Activated CD4-positive, alpha-beta T cell treated with anti-CD3 and anti-CD28 coated beads for 24 hours (primary cell): ENCODE measurements around the gene AMPD3.
A peak's percentile ranks its signal among the peaks of the same experiment; 100 is the strongest.

Source experiments
- DNase-seq, 2 donors: peaks; one replicate each; pipeline ENCODE4 v3.0.0-alpha.2; 2020; ENCODE audit warnings: low read depth in 2 of 2

The AMPD3 gene

DNA sequence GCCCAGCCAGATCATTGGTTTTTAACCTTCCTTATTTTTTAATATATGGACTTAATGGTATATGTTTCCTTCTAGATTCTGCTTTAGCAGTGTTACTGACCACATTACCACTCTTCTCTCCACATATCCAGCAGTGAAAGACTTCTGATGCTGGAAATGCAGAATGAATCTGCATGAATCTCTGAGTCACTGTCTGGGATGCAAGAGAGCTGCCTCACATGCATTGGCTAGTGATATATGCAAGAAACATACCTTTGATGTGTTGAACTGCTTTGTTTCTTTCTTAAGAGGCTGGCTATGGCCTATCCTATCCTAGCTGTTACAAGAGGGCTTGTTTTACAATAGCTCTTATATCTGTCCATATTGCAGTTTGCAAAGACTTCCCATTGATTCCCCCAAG is 16.6 kb upstream of the AMPD3 start:
- no peak for DNase-seq

DNA sequence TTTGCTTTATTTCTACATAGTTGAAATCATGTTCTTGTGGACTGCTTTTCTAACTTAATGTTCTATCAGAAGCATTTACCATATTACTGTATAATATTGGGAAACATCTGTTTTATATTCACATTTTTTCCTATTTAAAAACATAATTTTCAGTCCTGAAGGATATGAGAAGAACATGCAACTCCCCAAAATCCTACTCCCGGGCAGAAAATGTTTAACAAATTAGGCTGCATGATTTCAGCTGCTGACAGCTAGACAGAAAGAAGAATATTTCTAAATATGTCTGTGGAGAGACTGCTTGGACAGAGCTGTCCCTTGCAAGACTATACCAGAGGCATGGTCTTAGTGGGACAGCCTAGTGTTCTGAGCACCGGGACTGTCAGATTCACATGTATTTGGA is 15.7 kb upstream of the AMPD3 start:
- no peak for DNase-seq

DNA sequence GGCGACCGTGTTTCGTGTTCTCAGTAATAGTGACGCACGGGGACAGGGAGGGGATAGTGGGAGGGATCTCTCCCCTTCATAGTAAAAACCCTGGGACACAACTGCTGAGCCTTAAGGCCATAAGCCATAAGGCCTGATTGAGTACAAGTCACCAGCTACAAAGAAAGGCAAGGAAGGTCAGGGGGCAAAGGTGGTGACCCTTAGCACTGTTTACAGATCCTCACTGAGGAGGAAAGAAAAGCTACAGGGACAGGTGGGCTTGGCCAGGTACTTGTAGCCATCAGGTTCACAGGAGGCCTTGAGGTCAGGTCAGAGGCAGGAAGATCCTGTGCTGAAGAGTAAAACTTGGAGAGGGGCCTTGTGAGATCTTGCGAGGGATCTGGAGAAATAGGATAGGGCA is 15.1 kb upstream of the AMPD3 start:
- DNase-seq: no peak

DNA sequence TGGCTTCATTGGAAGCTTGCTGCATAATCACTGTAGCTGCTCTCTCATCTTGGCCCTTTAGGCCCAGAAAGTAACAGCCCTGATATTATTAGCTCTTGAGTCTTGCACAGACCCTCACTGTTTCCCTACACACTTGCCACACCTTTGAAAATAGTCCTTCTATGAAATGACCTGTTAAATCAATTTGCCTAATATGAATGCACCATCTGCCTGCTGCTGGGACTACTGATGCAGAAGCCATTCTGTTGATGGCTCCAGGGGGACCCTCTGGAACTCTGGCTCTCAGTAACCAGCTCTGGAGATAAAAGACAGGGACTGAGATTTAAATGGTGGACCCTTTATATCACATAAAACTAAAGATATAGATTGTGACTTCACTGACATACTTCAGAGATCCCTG is 14.7 kb upstream of the AMPD3 start:
- no peak for DNase-seq

DNA sequence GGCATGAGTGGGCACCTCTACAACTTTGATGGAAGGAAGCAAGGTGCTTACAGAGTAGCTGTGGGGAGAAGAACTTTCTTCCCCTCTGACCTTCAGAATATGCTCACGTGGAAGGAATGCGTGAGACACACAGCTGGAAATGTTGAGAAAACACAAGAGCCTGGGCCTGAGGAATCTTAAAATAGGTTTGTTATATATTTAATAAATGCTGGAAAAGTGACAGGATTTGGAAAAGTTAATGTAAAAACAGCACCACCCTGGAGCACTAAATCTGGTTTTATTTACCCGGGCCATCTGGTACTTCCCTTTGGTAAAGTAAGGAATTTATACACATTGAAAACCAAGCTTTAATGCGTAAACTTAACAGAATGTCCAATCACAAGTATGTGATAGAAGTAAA is 14.0 kb upstream of the AMPD3 start:
- no peak for DNase-seq

DNA sequence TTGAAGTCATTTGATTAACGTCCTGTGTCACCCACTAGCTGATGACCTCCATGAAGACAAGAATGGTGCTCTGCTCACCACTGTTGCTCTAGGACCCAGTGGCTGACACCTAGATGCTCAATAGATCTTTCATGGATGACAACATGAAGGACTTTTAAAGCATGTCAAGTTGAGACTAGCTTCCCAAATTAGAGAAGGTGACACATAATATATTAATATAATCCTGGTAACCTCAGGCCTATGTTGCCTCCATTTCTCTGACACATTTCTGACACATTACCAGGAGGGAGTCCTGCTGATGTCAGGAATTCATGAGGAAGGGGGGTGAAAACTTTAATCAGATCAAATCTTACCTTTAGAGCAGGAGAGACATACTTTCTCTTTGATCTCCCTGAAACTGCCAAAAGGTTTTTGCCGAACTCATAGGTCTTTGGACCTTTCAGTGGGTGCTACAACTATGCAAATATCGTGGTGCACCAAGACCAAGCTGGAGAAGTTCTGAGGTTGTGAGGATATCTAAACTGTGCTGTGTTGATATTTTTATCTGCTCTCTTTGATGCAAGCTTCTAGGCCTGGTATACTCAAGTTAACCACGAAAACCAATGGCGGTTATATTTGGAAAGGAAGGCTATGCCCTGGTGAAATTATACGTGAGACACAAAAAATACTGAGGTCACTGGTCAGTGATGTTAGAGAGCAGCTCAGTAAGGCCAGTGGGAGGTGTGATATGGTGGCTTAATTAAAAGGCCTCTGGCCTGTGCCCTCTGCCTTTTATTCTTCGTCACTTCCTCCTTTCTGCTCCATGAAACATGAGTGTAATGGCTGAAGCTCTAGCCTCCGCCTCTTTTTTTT is 13.2 kb upstream of the AMPD3 start:
- DNase-seq: no peak

DNA sequence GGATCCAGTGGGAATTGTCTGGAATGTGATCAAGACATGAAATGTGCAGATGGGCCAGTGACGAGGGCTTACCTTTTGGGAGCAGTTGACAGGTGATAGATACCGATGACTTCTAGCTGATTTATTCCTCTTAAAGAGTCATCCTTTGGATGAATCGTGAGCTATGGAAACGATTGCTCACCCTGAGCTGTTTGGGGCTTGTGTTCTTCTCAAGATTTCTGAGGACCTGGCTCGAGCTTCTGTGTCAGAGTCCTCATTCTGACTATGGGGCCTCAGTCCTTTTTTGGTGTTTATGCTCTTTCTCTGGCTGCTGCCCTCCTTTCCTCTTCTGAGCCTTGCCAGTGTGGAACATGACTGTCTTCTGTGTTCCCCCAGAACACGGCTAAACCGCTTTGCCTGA is 11.9 kb upstream of the AMPD3 start:
- DNase-seq: no peak

DNA sequence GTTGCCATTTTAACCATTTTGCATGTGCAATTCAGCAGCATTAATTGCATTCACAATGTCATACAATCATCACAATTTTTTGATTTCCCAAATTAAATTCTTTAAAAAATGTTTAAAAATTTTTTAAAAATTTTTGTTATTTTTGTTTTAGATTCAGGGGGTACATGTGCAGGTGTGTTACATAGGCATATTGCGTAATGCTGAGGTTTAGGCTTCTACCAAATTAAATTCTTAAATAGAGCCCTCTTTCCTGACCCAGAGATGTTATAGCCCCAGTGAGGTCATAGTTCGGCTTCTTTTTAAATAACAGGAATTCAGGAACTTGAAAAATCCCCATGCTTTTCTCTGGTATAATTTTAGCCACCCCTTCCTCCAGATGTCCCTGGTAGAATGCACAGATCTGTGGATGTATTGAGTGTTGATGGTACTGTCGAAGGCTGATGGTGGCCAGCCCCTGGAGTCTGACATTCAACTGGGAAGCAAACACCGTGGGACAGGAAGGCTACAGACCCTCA is 11.3 kb upstream of the AMPD3 start:
- no peak for DNase-seq

DNA sequence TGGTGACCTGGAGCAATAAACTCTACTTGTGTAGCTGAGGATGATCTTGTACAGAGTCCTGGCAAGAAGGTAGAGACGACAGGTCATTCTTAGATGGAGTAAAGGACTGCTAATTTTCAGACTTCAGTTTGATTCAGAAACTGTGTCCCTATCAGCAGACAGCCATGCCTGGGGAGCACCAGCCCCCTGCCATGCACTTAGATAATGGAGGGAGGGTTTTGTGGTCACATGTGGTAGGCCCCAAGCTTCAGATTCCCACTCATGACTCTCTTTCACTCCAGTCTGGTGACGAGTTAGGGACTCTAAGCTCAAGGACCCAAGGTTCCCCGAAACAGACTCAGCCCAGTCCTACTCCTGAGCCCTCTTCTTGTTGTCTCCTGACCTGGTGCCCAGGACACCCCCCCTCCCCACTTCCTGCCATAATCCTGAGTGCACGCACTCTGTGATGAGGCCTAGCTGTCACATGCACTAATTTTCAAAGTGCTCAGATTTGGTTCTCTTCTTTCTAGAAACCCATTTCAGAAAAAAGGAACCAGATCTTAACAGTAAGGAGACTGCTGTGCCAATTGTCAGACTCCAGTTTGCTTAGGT is 10.2 kb upstream of the AMPD3 start:
- DNase-seq: no peak

DNA sequence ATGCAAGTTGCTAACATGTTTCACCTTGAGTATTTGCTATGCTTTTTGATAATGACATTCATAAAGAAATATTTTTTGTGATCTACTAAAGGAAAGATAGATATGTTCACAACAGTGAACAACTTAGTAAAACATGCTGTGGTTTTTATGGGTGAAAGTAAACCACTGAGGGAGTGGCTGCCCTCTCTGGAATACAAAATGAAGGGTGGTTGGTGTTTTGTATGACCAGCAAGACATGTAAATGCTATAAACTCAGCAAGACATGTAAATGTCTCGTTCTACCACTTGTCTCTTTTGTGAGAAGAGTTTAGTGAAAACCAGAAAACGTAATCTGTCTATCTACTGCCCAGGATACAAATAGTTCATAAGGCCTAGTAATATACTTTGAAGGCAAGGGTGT is 7.6 kb upstream of the AMPD3 start:
- no peak for DNase-seq

DNA sequence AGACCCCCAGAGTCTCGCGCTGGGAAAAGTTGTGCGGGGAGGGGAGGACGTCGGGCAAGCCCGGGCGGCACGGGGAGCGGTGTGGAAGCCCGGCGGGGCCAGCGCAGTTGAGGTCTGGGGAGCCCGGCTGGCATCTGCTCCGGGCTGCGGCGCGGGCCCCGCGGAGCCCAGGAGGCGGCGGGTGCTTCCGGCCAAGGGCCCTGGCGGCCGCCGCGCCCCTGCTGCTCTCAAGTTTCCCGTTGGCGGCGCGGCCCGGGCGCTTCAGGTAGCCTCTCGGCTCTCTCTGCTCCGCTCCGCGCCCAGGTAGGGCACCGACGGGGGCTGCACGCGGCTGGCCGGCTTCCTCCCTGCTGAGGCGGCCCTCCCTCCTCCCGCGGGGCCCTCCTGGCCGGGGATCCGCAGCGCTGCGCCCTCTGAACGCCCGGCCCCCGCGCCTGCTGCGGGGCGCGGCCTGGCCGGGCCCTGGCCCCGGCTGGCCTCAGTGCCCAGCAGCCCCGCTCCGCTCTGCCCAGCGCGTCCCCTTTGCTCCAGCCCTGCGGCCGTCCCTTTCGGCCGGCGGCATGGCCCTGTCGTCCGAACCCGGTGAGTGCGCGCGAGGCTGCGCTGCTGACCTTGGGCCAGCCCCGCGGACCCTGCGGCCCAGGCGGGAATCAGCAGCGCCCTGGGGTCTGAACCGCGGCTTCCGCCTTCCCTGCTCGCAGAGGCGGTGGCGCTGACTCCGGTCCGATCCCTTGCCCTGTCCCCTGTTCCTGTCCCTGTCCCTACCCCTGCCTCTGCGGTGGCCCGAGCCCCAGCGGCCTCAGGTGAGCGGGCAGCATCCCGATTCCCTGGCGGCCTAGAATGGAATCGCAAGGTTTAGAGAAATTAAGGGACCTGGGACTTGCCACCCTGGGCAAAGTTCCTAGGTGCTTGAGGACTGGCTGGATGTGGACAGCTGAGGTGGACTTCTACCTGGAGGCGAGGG is 4.3 kb upstream of the AMPD3 start:
- DNase-seq: no peak

DNA sequence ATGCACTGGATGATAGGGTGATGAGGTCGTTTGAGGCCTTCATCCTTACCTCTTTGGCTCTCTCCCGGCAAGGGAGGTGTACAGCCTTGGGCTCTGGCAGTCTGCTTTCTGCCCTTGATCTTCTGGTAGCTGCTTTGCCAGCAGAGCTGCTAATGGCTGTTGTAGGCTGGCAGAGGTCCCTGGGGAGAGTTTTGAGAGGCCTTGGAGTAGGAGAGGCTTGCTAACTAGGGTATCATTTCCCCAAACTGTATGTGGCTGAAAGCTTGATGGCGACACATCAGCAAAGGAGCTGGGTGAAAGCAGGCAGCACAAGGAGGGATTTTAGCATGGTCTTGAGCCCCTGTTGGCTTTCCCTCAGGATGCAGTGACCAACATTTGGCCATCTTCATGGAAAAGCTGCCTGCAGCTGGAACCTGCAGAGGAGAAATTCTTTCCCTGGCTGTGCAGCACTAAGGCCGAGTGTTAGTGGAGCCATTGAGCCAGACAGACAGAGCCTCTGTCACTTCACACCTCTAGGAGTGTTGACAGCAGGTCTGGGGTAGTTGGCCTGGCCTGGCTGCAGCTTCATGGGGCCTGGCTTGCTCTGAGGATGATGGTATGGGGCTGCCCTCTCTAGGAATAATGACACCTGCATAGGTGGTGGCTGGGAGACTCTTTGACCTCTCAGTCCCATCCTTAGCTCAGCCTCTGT is 3.5 kb upstream of the AMPD3 start:
- no peak for DNase-seq

DNA sequence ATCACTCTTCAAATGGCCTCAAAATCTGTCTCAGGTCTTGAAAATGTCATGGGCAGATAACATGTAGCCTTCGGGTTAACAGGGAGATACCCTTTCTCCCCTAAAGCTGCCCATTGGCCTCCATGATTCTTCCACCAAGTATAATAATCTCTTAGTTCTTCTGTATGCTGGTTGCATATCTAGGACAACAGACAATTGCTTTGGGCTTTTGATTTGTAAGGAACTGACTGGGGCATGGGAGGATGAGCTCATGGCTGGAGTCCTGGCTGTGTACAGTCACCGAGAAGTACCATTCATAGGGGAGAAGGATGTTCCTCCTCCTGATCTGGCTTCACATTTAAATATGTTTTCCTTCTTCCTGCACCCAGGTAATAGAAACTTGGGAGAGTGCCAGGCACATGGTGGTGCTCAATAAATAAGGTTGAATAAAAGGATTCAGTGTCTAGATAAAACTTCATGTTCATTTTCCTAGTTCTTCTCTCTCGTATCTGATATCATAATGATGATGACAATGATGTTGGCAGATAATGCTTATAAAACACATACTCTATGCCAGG is 2.8 kb upstream of the AMPD3 start:
- no peak for DNase-seq

DNA sequence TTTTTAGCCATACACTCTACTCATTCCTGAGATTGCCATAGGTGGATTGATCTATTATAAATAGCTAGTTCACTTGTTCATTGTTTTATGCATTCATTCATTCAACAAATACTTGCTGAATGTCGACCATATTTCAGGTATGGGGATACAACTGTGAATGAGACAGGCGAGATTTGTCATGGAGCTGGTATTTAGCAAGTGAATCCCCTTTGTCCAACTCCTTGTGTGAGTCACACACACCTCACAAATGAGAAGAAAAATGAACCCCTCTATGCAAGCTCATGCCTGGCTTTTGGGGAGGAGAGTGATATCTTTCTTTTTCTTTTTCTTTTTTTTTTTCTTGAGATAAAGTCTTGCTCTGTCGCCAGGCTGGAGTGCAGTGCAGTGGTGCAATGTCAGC is 1.8 kb upstream of the AMPD3 start:
- DNase-seq: no peak

DNA sequence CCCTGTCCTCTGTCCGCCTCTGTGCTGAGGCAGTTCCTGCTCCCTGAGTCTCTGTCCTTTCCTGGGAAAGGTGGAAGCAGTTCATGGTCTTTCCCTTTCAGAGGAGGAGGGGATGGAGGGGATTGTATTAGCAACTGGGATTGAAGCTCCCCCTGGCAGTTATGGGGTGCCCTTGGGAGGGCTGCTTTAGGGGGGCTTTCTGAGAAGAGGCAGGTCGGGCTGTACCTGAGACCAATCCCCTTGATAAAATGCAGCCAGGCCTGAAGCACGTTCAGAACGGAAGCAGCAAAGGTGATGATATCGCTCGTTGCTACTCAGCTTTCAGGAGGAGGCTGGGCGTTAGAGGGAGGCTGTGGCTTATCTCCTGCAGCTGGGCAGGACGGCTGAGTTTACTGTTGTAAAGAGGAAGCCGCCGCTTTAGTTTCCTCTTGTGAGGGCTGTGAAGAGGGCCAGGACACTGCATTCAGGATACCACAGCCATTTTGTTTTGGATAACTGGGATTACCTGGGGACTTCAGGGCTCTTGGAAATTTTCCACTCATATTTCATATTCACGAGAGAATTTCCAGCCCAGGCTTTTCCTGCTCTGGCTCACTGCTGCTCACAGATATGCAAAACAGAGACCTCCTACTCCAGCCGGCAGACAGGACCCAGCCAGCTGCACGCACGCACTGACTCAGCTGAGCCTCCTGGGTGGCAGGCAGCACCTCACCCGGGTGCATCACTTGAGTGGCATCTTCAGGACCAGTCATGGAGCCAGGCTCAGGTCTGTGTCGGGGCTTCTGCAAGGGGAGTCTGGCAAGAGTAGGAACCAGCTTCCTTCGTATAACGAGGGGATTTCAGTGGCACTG is 798 bp downstream of the AMPD3 start:
- peak; percentile 62 to 63 for DNase-seq

DNA sequence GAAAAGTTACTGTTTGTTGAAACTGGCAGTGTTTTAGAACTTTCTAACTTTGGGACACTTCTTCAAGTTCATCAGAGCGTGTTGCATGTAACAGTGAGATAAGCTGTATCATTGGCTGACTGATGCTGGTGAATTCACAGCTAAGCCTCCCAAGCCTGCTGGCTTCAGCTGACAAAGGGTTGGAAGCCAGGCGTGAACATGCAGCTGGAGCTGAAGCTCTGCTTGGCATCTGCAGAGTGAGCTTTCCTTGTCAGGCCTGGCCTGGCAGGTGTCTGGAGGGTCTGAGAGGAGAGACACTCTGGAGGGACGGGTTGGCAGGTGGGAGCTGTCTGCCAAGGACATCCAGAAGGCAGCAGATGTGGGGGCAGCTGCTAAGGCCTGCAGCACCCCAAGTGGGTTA is 1.5 kb downstream of the AMPD3 start:
- DNase-seq: no peak

DNA sequence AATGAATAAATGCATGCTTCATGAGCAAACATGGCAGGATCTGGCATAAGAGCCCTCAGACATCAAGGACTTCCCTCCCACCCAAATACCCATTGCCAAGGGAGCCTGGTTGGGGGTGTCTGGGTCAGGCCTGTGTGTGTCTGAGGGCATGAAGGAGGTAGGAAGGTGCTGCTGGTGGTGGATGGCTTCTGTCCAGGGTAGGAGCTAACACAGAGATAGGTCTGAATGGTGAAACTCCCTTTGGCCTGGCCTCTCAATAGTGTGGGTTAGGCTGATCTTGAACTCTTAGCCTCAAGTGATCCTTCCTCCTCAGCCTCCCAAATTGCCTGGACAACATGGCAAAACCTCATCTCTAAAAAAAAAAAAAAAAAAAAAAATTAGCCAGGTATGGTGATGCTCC is 2.8 kb downstream of the AMPD3 start:
- no peak for DNase-seq

DNA sequence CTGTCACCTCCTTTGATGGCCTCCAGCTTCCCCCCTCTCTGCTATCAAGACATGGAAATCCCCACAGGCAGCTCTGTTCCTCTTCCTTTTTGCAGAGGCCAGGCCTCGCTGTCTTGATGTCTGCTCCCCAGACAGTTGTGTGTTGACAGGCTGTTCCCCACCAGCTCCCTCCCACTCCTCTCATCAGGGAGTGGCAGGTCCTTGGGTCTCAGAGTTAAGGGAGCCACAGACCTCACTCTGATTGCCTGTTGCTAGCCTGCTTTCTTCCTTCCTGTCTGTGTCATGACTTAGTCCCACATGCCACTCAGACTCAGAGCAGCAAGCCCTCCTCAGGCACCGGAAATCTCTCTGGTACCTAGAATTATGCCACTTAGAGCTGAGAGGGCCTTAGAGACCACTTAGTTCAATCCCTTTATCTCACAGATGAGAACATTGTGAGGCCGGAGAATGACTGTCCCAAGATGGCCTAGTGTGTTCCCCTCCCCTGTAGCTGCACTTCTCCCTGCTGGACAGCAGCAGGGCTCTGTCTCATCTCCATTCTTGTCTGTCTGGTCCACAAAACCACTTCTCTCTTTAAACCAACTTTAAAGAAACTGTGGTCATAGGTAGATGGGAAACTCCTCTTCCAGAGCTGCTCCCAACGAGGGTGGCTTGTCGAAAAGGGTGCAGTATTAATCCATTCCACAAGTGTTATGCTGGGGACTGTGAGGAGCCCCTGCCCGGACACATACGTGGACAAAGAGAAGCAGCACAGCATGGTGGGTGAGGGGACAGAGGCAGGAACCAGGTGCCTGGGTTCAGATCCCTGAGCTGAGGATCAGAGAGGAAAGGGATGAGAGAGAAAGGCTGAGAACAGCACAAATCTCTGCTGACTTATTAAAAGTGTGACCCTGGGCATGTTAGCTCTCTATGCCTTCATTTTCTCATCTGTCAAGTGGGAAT is 4.2 kb downstream of the AMPD3 start:
- DNase-seq: peak; percentile 28 to 43

DNA sequence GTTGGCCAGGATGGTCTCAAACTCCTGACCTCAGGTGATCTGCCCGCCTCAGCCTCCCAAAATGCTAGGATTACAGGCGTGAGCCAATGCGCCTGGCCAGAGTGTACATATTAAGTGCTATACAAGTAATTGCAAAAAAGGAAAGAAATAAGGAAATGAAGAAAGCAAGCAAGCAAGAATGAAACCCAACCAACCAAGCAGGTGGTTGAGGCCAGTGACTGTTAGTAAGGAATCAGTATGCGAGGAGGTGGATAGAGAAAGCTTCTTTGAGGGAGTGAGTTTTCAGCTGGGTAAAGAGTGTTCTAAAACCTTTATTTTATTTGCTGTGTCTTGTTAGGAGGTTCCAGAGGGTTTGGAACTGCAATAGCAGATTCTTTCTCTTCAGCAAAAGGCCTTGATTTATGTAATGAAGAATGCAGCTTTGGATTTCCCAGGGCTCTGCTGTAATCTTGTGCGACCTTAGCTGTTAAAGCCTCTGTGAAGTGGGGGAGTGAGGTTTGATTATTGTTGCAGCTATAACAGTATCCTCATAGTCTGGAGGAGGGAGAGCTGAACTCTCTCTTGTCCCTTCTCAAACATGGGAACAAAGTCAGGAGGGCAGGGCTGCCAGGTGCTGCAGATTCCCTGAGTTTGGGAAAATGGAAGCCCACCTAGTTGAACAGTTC is 5.7 kb downstream of the AMPD3 start:
- no peak for DNase-seq
